K562 (cell line): ENCODE measurements around the gene TAS2R40. TPM values are rescaled to one million over a fixed set of nuclear protein-coding genes. Genes with fewer than 3 reads are reported as not detected.

Experiments
- ATAC-seq: fragments of 200-7000 bp; cut with Tn5 transposase; 3 replicates; pipeline ENCODE4 v1.9.1; 2020; ENCODE audit warnings: moderate library complexity
- BruUV-seq: library from RNA; stranded (reverse); fragments of 400-500 nt; replicated peaks from 2 replicates; lab custom pipeline; 2021; lab: Mats Ljungman, UMichigan
- CTCF ChIA-PET: fragments of 300-600 bp; formaldehyde crosslinking; extraction: SDS; loops from one replicate; lab custom pipeline; 2021; ENCODE audit warnings: low intra/inter-chr PET ratio; lab: Yijun Ruan, JAX
- POLR2A ChIA-PET: fragments of 300-600, 350-650 bp; sonication (Branson Sonifier 250); formaldehyde crosslinking; extraction: SDS; loops from one replicate; lab custom pipeline; 2021; ENCODE audit warnings: antibody characterized with exemption, inconsistent platforms; lab: Yijun Ruan, JAX
- DNase-seq, 4 experiments: peaks; one replicate each; pipeline versions ENCODE4 v3.0.0 to v3.0.0-alpha.2; 2011 to 2018; ENCODE audit warnings: low spot score in 3 of 4, mixed read lengths in 3 of 4; ENCODE audit errors: extremely low read depth in 1 of 4
- FAIRE-seq: peaks from 2 replicates; lab custom pipeline; 2011; peaks lifted over from hg19 to GRCh38; lab: Jason Lieb, UNC
- H2AFZ ChIP-seq: 2 replicates; pipeline ENCODE4 v1.6.0; 2011; ENCODE audit warnings: low read depth, low read length, control low read depth, inconsistent platforms
- H3K27ac ChIP-seq: fragments of 200-600 bp; 3 replicates; pipeline ENCODE4 v1.8.0; 2011; ENCODE audit warnings: low read depth, mild to moderate bottlenecking, control low read depth, inconsistent platforms, low read length, moderate library complexity, mixed read lengths; ENCODE audit errors: extremely low read depth
- H3K27me3 ChIP-seq, 2 experiments: fragments of 300-600 bp in 1 of 2; 2 replicates in 1 of 2; 3 replicates in 1 of 2; pipeline versions ENCODE4 v1.6.0 to v1.8.0; 2011; ENCODE audit warnings: inconsistent platforms in 2 of 2, low read length in 2 of 2, mild to moderate bottlenecking in 1 of 2, mixed read lengths in 1 of 2, moderate library complexity in 1 of 2; ENCODE audit not compliant: control insufficient read depth in 2 of 2, insufficient read depth in 2 of 2
- H3K36me3 ChIP-seq: fragments of 300-600 bp; 3 replicates; pipeline ENCODE4 v1.8.0; 2011; ENCODE audit warnings: mild to moderate bottlenecking, low read length, inconsistent platforms; ENCODE audit not compliant: control insufficient read depth, insufficient read depth
- H3K4me1 ChIP-seq, 2 experiments: fragments of 200-600 bp in 1 of 2; replicated peaks in 1 of 2; 2 replicates in 1 of 2; 3 replicates in 1 of 2; pipeline versions ENCODE4 v1.5.1 to v1.8.0; 2011; ENCODE audit warnings: inconsistent platforms in 2 of 2, low read length in 2 of 2, mild to moderate bottlenecking in 1 of 2, mixed read lengths in 1 of 2, moderate library complexity in 1 of 2; ENCODE audit not compliant: control insufficient read depth in 2 of 2, insufficient read depth in 2 of 2
- H3K4me2 ChIP-seq: 2 replicates; pipeline ENCODE4 v1.6.1; 2011; ENCODE audit warnings: low read length, control low read depth, inconsistent platforms, mixed read lengths; ENCODE audit not compliant: insufficient read depth
- H3K4me3 ChIP-seq: fragments of 200-600 bp; sonication (generic), shearing (Covaris generic); 2 replicates; pipeline ENCODE4 v1.5.1; 2016; ENCODE audit warnings: control low read depth, inconsistent platforms
- H3K79me2 ChIP-seq: fragments of 200-600 bp; 3 replicates; pipeline ENCODE4 v1.8.0; 2011; ENCODE audit warnings: low read length, inconsistent platforms; ENCODE audit not compliant: control insufficient read depth, insufficient read depth
- H3K9ac ChIP-seq, 2 experiments: 2 replicates each; pipeline versions ENCODE4 v1.6.0 to v1.6.1; 2011; ENCODE audit warnings: low read depth in 2 of 2, low read length in 2 of 2, control low read depth in 1 of 2, inconsistent platforms in 1 of 2, mild to moderate bottlenecking in 1 of 2, mixed read lengths in 1 of 2; ENCODE audit not compliant: insufficient read depth in 1 of 2
- H3K9me1 ChIP-seq: one replicate; pipeline ENCODE4 v1.6.0; 2011; ENCODE audit warnings: inconsistent platforms, mild to moderate bottlenecking, low read length, moderate library complexity; ENCODE audit not compliant: control insufficient read depth, insufficient read depth
- H3K9me3 ChIP-seq: replicated peaks from 2 replicates; pipeline ENCODE4 v1.5.1; 2011; ENCODE audit warnings: low read depth, low read length, inconsistent platforms; ENCODE audit not compliant: control insufficient read depth, insufficient read depth
- H4K20me1 ChIP-seq: replicated peaks from 2 replicates; pipeline ENCODE4 v1.6.1; 2011; ENCODE audit warnings: low read length, inconsistent platforms, mixed read lengths; ENCODE audit not compliant: control insufficient read depth, insufficient read depth
- C11orf30 ChIP-seq: fragments of 450-650 bp; IDR thresholded peaks from 2 replicates; pipeline ENCODE4 v1.6.1; 2016; ENCODE audit warnings: low read depth, mild to moderate bottlenecking
- ELF2 ChIP-seq: fragments of 250-450 bp; sonication (Bioruptor Pico); IDR thresholded peaks from 2 replicates; pipeline ENCODE4 v1.5.0; 2021; ENCODE audit warnings: mild to moderate bottlenecking
- GABPA ChIP-seq: fragments of 200-800 bp; sonication (Bioruptor generic); conservative IDR thresholded peaks from 2 replicates; pipeline ENCODE4 v1.6.1; 2016; ENCODE audit warnings: low read depth, missing genetic modification characterization, missing compliant biosample characterization
- GTF2A2 ChIP-seq: IDR thresholded peaks from 2 replicates; pipeline ENCODE4 v1.6.1; 2016; ENCODE audit warnings: mild to moderate bottlenecking, missing genetic modification characterization, missing compliant biosample characterization
- MITF ChIP-seq: IDR thresholded peaks from 2 replicates; pipeline ENCODE4 v1.6.1; 2014; ENCODE audit warnings: antibody characterized with exemption
- TSC22D4 ChIP-seq: fragments of 450-650 bp; IDR thresholded peaks from 2 replicates; pipeline ENCODE4 v1.6.1; 2016; ENCODE audit warnings: missing genetic modification characterization, missing biosample characterization, control low read depth
- ZNF12 ChIP-seq: sonication (generic); formaldehyde crosslinking; IDR thresholded peaks from 2 replicates; pipeline ENCODE4 v1.4.0; 2020; ENCODE audit warnings: mild to moderate bottlenecking, missing genetic modification reagents
- ZNF696 ChIP-seq: fragments of 250-450 bp; sonication (Bioruptor Pico); conservative IDR thresholded peaks from 2 replicates; pipeline ENCODE4 v1.4.0; 2020; ENCODE audit warnings: mild to moderate bottlenecking, moderate library complexity
- WGBS: fragments of 100-300 bp; shearing (Covaris generic); methylation state at CpG from one replicate; pipeline ENCODE4 v1.1.6; 2016; ENCODE audit warnings: low coverage, mixed read lengths; ENCODE audit not compliant: insufficient coverage; ENCODE audit errors: missing lambda C conversion rate; 5-methylcytosine and 5-hydroxymethylcytosine counted together
- in situ Hi-C: fragments of 300-500 bp; cut with MboI; formaldehyde crosslinking; loops from 4 replicates; pipeline ENCODE4 v1.15.0; 2018; ENCODE audit warnings: inconsistent platforms, mixed read lengths
- intact Hi-C: fragments of 100-400 bp; cut with micrococcal nuclease; formaldehyde crosslinking; loops from 2 replicates; pipeline ENCODE4 v1.14.2; 2022
- polyA plus RNA-seq, 8 experiments: library from polyadenylated mRNA; depleted of rRNA in 4 of 8; stranded (reverse) in 5 of 8; unstranded in 3 of 8; fragments of >200 nt; fragmentation: Nextera tagmentation in 2 of 8; fragmentation: Illumina TruSeq in 1 of 8; extraction: Ambion mirVana in 2 of 8; extraction: Trizol in 1 of 8; gene quantifications; 2 replicates each; pipeline versions ENCODE4 v1.2.1 to v1.2.3, GENCODE V29; 2011 to 2014; ENCODE audit warnings: inconsistent platforms in 1 of 8, missing spikeins in 1 of 8
- total RNA-seq, 7 experiments: library from RNA; depleted of rRNA in 6 of 7; stranded (reverse); fragments of >200 nt in 6 of 7; fragmentation: Illumina TruSeq in 2 of 7; extraction: Trizol in 2 of 7; gene quantifications; 2 replicates each; pipeline versions ENCODE4 v1.2.1 to v1.2.3, GENCODE V29; 2011 to 2021; ENCODE audit warnings: low replicate concordance in 1 of 7

The TAS2R40 gene
- total and polyA plus RNA-seq, 9 of the 15 experiments (the other 6 are each of a cell fraction or from before 2014, with no cell fraction given) = not detected

GRCh38 chr7:143216686-143217085, 5.2 kb upstream of the TAS2R40 start (continued):
- no peak for TF ChIP-seq ZNF696 (CRISPR knock-in tag)

- Histone ChIP-seq H3K9ac (no peak overlapping the region), H3K36me3 (no peaks in the 10 kb centered on the region), H3K4me1 (no peaks in the 10 kb centered on the region), H2AFZ (no peak overlapping the region), H3K4me3 (no peak overlapping the region), H3K9me1 (no peaks in the 10 kb centered on the region), H3K4me2 (no peak overlapping the region), H3K79me2 (no peaks in the 10 kb centered on the region), H4K20me1 (no peaks in the 10 kb centered on the region), H3K9me3 (no peaks in the 10 kb centered on the region), H3K27me3 (peaks cover 14 to 18% of the 10 kb centered on the region in 2 experiments; a peak in 4 of 5 replicates), H3K27ac (no peak overlapping the region)
- no TSS peak for BruUV-seq
- WGBS = 3% methylated on average over 2 of the region's 2 CpGs
- CTCF ChIA-PET = interaction anchor here (0.9 to 1.6 kb wide), 2 partner anchors 210 to 214 kb away, joined by 3 to 5 read pairs; no protein-coding TSS in a partner anchor
- in situ Hi-C loops (no loop called here), intact Hi-C loops (loop anchor here (5.0 to 10.0 kb wide), 3 partner anchors 333 to 616 kb away; partner anchors contain the start of gene TRPV6)
- FAIRE-seq (no peak), ATAC-seq (no peak), DNase-seq (no peak)
- TF ChIP-seq TSC22D4 (tag) = no peak
- TF ChIP-seq ELF2 (CRISPR knock-in tag) = no peak
- no peak for TF ChIP-seq C11orf30
- no peak for TF ChIP-seq ZNF12 (CRISPR knock-in tag)
- TF ChIP-seq GTF2A2 (tag) = no peak
- TF ChIP-seq MITF = no peak
- no peak for TF ChIP-seq GABPA (tag)
- POLR2A ChIA-PET = no interaction called here
Measured at GRCh38 chr7:143217806-143218205, 4.0 kb upstream of the TAS2R40 start.
